Mesendoderm (in vitro differentiated cells): Measurements from ENCODE around the gene C10orf53.

ENCODE experiments used
- DNase-seq: peaks from one replicate; pipeline ENCODE4 v3.0.0; 2013
- H2AK5ac ChIP-seq: 2 replicates; pipeline ENCODE4 v1.6.1; 2013; ENCODE audit warnings: low read length, inconsistent platforms
- H2BK120ac ChIP-seq: 2 replicates; pipeline ENCODE4 v1.6.1; 2013; ENCODE audit warnings: low read depth, mild to moderate bottlenecking, low read length, moderate library complexity, mixed read lengths
- H2BK15ac ChIP-seq: replicated peaks from 2 replicates; pipeline ENCODE4 v1.6.1; 2013; ENCODE audit warnings: low read depth, mild to moderate bottlenecking, moderate library complexity
- H2BK5ac ChIP-seq: 2 replicates; pipeline ENCODE4 v1.6.1; 2013; ENCODE audit warnings: low read length, inconsistent platforms
- H3K18ac ChIP-seq: 2 replicates; pipeline ENCODE4 v1.6.1; 2013; ENCODE audit warnings: mild to moderate bottlenecking, low read length, mixed read lengths
- H3K23ac ChIP-seq: one replicate; pipeline ENCODE4 v1.6.1; 2013; ENCODE audit warnings: low read length
- H3K27ac ChIP-seq: 2 replicates; pipeline ENCODE4 v1.5.1; 2013; ENCODE audit warnings: low read depth, mild to moderate bottlenecking, inconsistent platforms, low read length, moderate library complexity
- H3K27me3 ChIP-seq: 2 replicates; pipeline ENCODE4 v1.6.1; 2013; ENCODE audit warnings: low read length, control low read depth, mild to moderate bottlenecking, inconsistent platforms; ENCODE audit not compliant: insufficient read depth, poor library complexity
- H3K36me3 ChIP-seq: 2 replicates; pipeline ENCODE4 v1.6.1; 2013; ENCODE audit warnings: low read length, inconsistent platforms; ENCODE audit not compliant: control insufficient read depth, insufficient read depth
- H3K4ac ChIP-seq: one replicate; pipeline ENCODE4 v1.6.1; 2013; ENCODE audit warnings: low read depth, mild to moderate bottlenecking, low read length, moderate library complexity
- H3K4me1 ChIP-seq: 2 replicates; pipeline ENCODE4 v1.6.1; 2013; ENCODE audit warnings: low read depth, low read length, inconsistent platforms; ENCODE audit not compliant: control insufficient read depth
- H3K4me2 ChIP-seq: 2 replicates; pipeline ENCODE4 v1.6.1; 2013; ENCODE audit warnings: low read length
- H3K4me3 ChIP-seq: 2 replicates; pipeline ENCODE4 v1.5.1; 2013; ENCODE audit warnings: mild to moderate bottlenecking, low read length
- H3K56ac ChIP-seq: one replicate; pipeline ENCODE4 v1.6.1; 2013; ENCODE audit warnings: low read length
- H3K79me1 ChIP-seq: 2 replicates; pipeline ENCODE4 v1.6.1; 2013; ENCODE audit warnings: low read length, inconsistent platforms
- H3K79me2 ChIP-seq: 2 replicates; pipeline ENCODE4 v1.6.1; 2013; ENCODE audit warnings: mild to moderate bottlenecking, low read length; ENCODE audit not compliant: control insufficient read depth, insufficient read depth
- H3K9ac ChIP-seq: 2 replicates; pipeline ENCODE4 v1.6.1; 2013; ENCODE audit warnings: low read length, inconsistent platforms
- H4K5ac ChIP-seq: one replicate; pipeline ENCODE4 v1.6.1; 2013; ENCODE audit warnings: low read length
- H4K8ac ChIP-seq: one replicate; pipeline ENCODE4 v1.6.1; 2013; ENCODE audit warnings: low read depth, mild to moderate bottlenecking, control low read depth, low read length, moderate library complexity
- WGBS: extraction: QIAGEN DNeasy Blood & Tissue Kit; methylation state at CpG from one replicate; pipeline ENCODE4 v1.1.7; 2013; ENCODE audit warnings: low lambda C conversion rate, missing lambda C conversion rate; ENCODE audit not compliant: insufficient coverage; ENCODE audit errors: extremely low coverage; 5-methylcytosine and 5-hydroxymethylcytosine counted together

The C10orf53 gene

GRCh38 chr10:49742683-49743463, 63.4 kb downstream of the C10orf53 start:
- Histone ChIP-seq H3K27me3 (no peaks in the 10 kb centered on the region), H2BK5ac (no peak overlapping the region), H4K5ac (no peak overlapping the region), H3K79me1 (no peaks in the 10 kb centered on the region), H3K56ac (no peak overlapping the region), H3K27ac (no peak overlapping the region), H2BK15ac (no peak overlapping the region), H3K18ac (no peak overlapping the region), H3K9ac (no peak overlapping the region), H3K4me3 (no peak overlapping the region), H3K4me1 (no peaks in the 10 kb centered on the region), H4K8ac (no peak overlapping the region), H3K23ac (no peak overlapping the region), H3K36me3 (no peaks in the 10 kb centered on the region), H3K4me2 (no peak overlapping the region), H3K4ac (no peak overlapping the region), H3K79me2 (no peaks in the 10 kb centered on the region), H2AK5ac (no peak overlapping the region), H2BK120ac (no peak overlapping the region)
- no peak for DNase-seq
- WGBS, result no CpG with 5 or more reads among the region's 23 CpGs

- no peak overlapping the region for H2BK15ac ChIP-seq
- H3K4me3 ChIP-seq, result no peak overlapping the region
- no peak overlapping the region for H3K56ac ChIP-seq
- no peak overlapping the region for H3K9ac ChIP-seq
- H3K79me2 ChIP-seq, result no peaks in the 10 kb centered on the region
- H3K4me1 ChIP-seq, result no peaks in the 10 kb centered on the region
- no peak overlapping the region for H3K4me2 ChIP-seq
- H3K79me1 ChIP-seq, result no peaks in the 10 kb centered on the region
- no peak overlapping the region for H2BK5ac ChIP-seq
- no peak overlapping the region for H3K18ac ChIP-seq
- no peak overlapping the region for H3K27ac ChIP-seq
- no peak overlapping the region for H2BK120ac ChIP-seq
- H3K36me3 ChIP-seq, result no peaks in the 10 kb centered on the region
- no peak overlapping the region for H4K5ac ChIP-seq
- no peak overlapping the region for H3K4ac ChIP-seq
- H4K8ac ChIP-seq, result no peak overlapping the region
- no peak for DNase-seq
- no peak overlapping the region for H3K23ac ChIP-seq
- no peak overlapping the region for H2AK5ac ChIP-seq
- WGBS, result no CpG with 5 or more reads among the region's 19 CpGs
- no peaks in the 10 kb centered on the region for H3K27me3 ChIP-seq
These were observed 64.1 kb downstream of the C10orf53 start for GRCh38 chr10:49743464-49744075.

GRCh38 chr10:49744091-49744685, 64.7 kb downstream of the C10orf53 start:
- no peaks in the 10 kb centered on the region for H3K36me3 ChIP-seq
- H3K27me3 ChIP-seq, result no peaks in the 10 kb centered on the region
- H3K9ac ChIP-seq, result no peak overlapping the region
- H3K27ac ChIP-seq, result no peak overlapping the region
- no peak overlapping the region for H3K18ac ChIP-seq
- H4K5ac ChIP-seq, result no peak overlapping the region
- H3K4me1 ChIP-seq, result no peaks in the 10 kb centered on the region
- no peak overlapping the region for H3K4me2 ChIP-seq
- DNase-seq, result no peak
- no peak overlapping the region for H2BK15ac ChIP-seq
- H2BK120ac ChIP-seq, result no peak overlapping the region
- WGBS, result no CpG with 5 or more reads among the region's 6 CpGs
- no peak overlapping the region for H2AK5ac ChIP-seq
- H3K23ac ChIP-seq, result no peak overlapping the region
- no peak overlapping the region for H3K4ac ChIP-seq
- no peak overlapping the region for H3K4me3 ChIP-seq
- no peak overlapping the region for H3K56ac ChIP-seq
- no peaks in the 10 kb centered on the region for H3K79me1 ChIP-seq
- H2BK5ac ChIP-seq, result no peak overlapping the region
- no peak overlapping the region for H4K8ac ChIP-seq
- H3K79me2 ChIP-seq, result no peaks in the 10 kb centered on the region

- Histone ChIP-seq H3K4me3 (no peak overlapping the region), H3K23ac (no peak overlapping the region), H3K36me3 (no peaks in the 10 kb centered on the region), H3K4me1 (no peaks in the 10 kb centered on the region), H4K8ac (no peak overlapping the region), H2BK120ac (no peak overlapping the region), H3K9ac (no peak overlapping the region), H2BK5ac (no peak overlapping the region), H3K27me3 (no peaks in the 10 kb centered on the region), H3K56ac (no peak overlapping the region), H3K4me2 (no peak overlapping the region), H2AK5ac (no peak overlapping the region), H2BK15ac (no peak overlapping the region), H4K5ac (no peak overlapping the region), H3K79me1 (no peaks in the 10 kb centered on the region), H3K27ac (no peak overlapping the region), H3K79me2 (no peaks in the 10 kb centered on the region), H3K18ac (no peak overlapping the region), H3K4ac (no peak overlapping the region)
- peak; percentile 40 for DNase-seq
- no CpG with 5 or more reads among the region's 13 CpGs for WGBS
These were observed 65.6 kb downstream of the C10orf53 start for GRCh38 chr10:49744924-49745605.

- Histone ChIP-seq H3K56ac (no peak overlapping the region), H4K8ac (no peak overlapping the region), H3K4me3 (no peak overlapping the region), H3K27me3 (no peaks in the 10 kb centered on the region), H3K18ac (no peak overlapping the region), H3K4ac (no peak overlapping the region), H3K23ac (no peak overlapping the region), H2BK5ac (no peak overlapping the region), H3K36me3 (no peaks in the 10 kb centered on the region), H2BK15ac (no peak overlapping the region), H3K79me2 (no peaks in the 10 kb centered on the region), H3K4me1 (no peaks in the 10 kb centered on the region), H3K27ac (no peak overlapping the region), H2AK5ac (no peak overlapping the region), H2BK120ac (no peak overlapping the region), H3K4me2 (no peak overlapping the region), H3K9ac (no peak overlapping the region), H4K5ac (no peak overlapping the region), H3K79me1 (no peaks in the 10 kb centered on the region)
- DNase-seq, result no peak
- no CpG with 5 or more reads among the region's 12 CpGs for WGBS
These were observed 66.3 kb downstream of the C10orf53 start for GRCh38 chr10:49745756-49746155.
